SU-DHL-6 (cell line): ENCODE measurements around the gene ZNF205.
A peak's percentile ranks its signal among the peaks of the same experiment; 100 is the strongest.
"Not testable (repeated sequence)": the region's sequence is repeated elsewhere in the genome, so short reads cannot be mapped to it uniquely, and the experiment has no call there.

ENCODE experiments used
- H2AFZ ChIP-seq: fragments of 200-600 bp; sonication (generic); 2 replicates; pipeline ENCODE4 v1.6.1; 2014; ENCODE audit warnings: low read depth, mild to moderate bottlenecking, moderate library complexity, mixed read lengths, antibody characterized with exemption, low read length; ENCODE audit not compliant: severe bottlenecking
- H3F3A ChIP-seq: fragments of 200-600 bp; shearing (Covaris generic); 2 replicates; pipeline ENCODE4 v1.6.0; 2016; ENCODE audit warnings: antibody characterized with exemption, mild to moderate bottlenecking; ENCODE audit not compliant: insufficient read depth
- H3K27ac ChIP-seq: fragments of 200-600 bp; sonication (generic); 2 replicates; pipeline ENCODE4 v1.5.1; 2016; ENCODE audit warnings: low read depth, mild to moderate bottlenecking, low read length, moderate library complexity, mixed read lengths
- H3K27me3 ChIP-seq: fragments of 200-600 bp; sonication (generic), shearing (Covaris generic); 2 replicates; pipeline ENCODE4 v1.6.0; 2014; ENCODE audit warnings: mild to moderate bottlenecking, low read length
- H3K36me3 ChIP-seq: fragments of 200-600 bp; sonication (generic); 2 replicates; pipeline ENCODE4 v1.6.1; 2014; ENCODE audit warnings: mild to moderate bottlenecking, low read length, mixed read lengths
- H3K4me2 ChIP-seq: fragments of 300-600, 200-600 bp; shearing (Covaris generic), sonication (generic); 2 replicates; pipeline ENCODE4 v1.6.0; 2014; ENCODE audit warnings: low read length, low read depth, mild to moderate bottlenecking; ENCODE audit not compliant: poor library complexity, severe bottlenecking
- H3K4me3 ChIP-seq: fragments of 200-600 bp; sonication (generic); 2 replicates; pipeline ENCODE4 v1.5.1; 2014; ENCODE audit warnings: antibody characterized with exemption, low read length, mild to moderate bottlenecking, mixed read lengths; ENCODE audit not compliant: insufficient read depth, poor library complexity, severe bottlenecking
- H3K79me2 ChIP-seq: fragments of 200-600 bp; sonication (generic); 2 replicates; pipeline ENCODE4 v1.6.1; 2014; ENCODE audit warnings: mild to moderate bottlenecking, low read length, moderate library complexity; ENCODE audit not compliant: insufficient read depth
- H3K9ac ChIP-seq: fragments of 200-600 bp; sonication (generic); 2 replicates; pipeline ENCODE4 v1.7.0; 2014; ENCODE audit warnings: mild to moderate bottlenecking, low read length
- H3K9me2 ChIP-seq: fragments of 200-600 bp; sonication (generic); replicated peaks from 2 replicates; pipeline ENCODE4 v1.6.1; 2014; ENCODE audit warnings: low read length; ENCODE audit not compliant: insufficient read depth
- H3K9me3 ChIP-seq: fragments of 200-600 bp; sonication (generic); 2 replicates; pipeline ENCODE4 v1.6.1; 2014; ENCODE audit warnings: low read length, mixed read lengths; ENCODE audit not compliant: insufficient read depth
- H4K20me1 ChIP-seq: fragments of 200-600 bp; sonication (generic); 2 replicates; pipeline ENCODE4 v1.6.1; 2014; ENCODE audit warnings: low read depth, mild to moderate bottlenecking, antibody characterized with exemption, low read length, moderate library complexity, mixed read lengths
- EZH2phosphoT487 ChIP-seq: fragments of 200-600 bp; sonication (generic), shearing (Covaris generic); conservative IDR thresholded peaks from 2 replicates; pipeline ENCODE4 v1.6.1; 2018; ENCODE audit warnings: mild to moderate bottlenecking, antibody characterized with exemption, low read length, moderate library complexity, mixed read lengths
- TF ChIP-seq, protein P1 (sequence below): fragments of 200-600 bp; sonication (generic); IDR thresholded peaks from one replicate; pipeline ENCODE4 v1.5.1; 2017; ENCODE audit warnings: antibody characterized with exemption, mild to moderate bottlenecking, low read length, moderate library complexity; ENCODE audit not compliant: insufficient read depth, poor library complexity, severe bottlenecking

ZNF205 gene

DNA sequence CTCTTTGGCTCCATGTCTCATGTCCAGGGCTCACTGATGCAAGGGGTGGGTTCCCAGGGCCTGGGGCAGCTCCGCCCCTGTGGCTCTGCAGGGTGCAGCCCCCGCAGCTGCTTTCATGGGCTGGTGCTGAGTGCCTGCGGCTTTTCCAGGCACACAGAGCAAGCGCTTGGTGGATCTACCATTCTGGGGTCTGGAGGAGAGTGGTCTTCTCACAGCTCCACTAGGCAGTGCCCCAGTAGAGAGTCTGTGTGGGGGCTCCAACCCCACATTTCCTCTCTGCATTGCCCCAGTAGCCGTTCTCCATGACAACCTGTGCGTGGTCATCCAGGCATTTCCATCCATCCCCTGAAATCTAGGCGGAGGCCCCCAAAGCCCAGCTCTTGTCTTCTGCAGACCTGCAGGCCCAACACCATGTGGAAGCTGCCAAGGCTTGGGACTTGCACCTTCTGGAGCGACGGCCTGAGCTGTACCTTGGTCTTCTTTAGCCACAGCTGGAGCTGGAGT is 41.7 kb upstream of the ZNF205 start:
- H3K4me2 ChIP-seq, result no peak overlapping the region
- no peak overlapping the region for H3K4me3 ChIP-seq
- H3K9me3 ChIP-seq, result no peaks in the 10 kb centered on the region
- no peak for TF ChIP-seq EZH2phosphoT487
- H3K36me3 ChIP-seq, result no peaks in the 10 kb centered on the region
- no peak overlapping the region for H2AFZ ChIP-seq
- H4K20me1 ChIP-seq, result no peaks in the 10 kb centered on the region
- H3K27ac ChIP-seq, result no peak overlapping the region
- 0 out of 2 replicates have a peak, but pooled peaks cover 6% of the 10 kb centered on the region for H3F3A ChIP-seq
- H3K9me2 ChIP-seq, result no peaks in the 10 kb centered on the region
- H3K27me3 ChIP-seq, result no peaks in the 10 kb centered on the region
- no peaks in the 10 kb centered on the region for H3K79me2 ChIP-seq
- no peak overlapping the region for H3K9ac ChIP-seq

DNA sequence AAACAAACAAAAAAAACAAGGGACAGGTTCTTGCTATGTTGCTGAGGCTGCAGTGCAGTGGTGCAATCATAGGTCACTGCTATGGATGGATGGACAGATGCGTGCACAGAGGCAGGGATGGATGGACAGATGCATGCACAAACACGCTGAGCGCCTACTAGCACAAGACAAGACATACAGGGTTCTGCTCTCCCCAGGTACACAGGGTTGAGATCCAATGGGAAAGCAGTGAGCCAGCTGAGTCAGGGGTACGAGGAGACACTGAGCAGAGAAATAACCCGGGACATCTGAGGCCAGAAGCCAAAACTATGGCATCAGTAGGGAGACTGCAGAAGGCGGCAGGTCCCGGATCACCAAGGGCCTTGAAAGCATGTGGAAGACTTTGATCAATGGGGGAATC is 40.7 kb upstream of the ZNF205 start:
- Histone ChIP-seq H3K36me3 (no peaks in the 10 kb centered on the region), H3K79me2 (no peaks in the 10 kb centered on the region), H2AFZ (no peak overlapping the region), H3K27ac (no peak overlapping the region), H3K27me3 (no peaks in the 10 kb centered on the region), H3F3A (0 out of 2 replicates have a peak, but pooled peaks cover 14% of the 10 kb centered on the region), H3K4me3 (no peak overlapping the region), H3K9me3 (no peaks in the 10 kb centered on the region), H4K20me1 (no peaks in the 10 kb centered on the region), H3K9ac (no peak overlapping the region), H3K4me2 (no peak overlapping the region), H3K9me2 (no peaks in the 10 kb centered on the region)
- TF ChIP-seq, protein P1, sequence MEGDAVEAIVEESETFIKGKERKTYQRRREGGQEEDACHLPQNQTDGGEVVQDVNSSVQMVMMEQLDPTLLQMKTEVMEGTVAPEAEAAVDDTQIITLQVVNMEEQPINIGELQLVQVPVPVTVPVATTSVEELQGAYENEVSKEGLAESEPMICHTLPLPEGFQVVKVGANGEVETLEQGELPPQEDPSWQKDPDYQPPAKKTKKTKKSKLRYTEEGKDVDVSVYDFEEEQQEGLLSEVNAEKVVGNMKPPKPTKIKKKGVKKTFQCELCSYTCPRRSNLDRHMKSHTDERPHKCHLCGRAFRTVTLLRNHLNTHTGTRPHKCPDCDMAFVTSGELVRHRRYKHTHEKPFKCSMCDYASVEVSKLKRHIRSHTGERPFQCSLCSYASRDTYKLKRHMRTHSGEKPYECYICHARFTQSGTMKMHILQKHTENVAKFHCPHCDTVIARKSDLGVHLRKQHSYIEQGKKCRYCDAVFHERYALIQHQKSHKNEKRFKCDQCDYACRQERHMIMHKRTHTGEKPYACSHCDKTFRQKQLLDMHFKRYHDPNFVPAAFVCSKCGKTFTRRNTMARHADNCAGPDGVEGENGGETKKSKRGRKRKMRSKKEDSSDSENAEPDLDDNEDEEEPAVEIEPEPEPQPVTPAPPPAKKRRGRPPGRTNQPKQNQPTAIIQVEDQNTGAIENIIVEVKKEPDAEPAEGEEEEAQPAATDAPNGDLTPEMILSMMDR, result no peak
- TF ChIP-seq EZH2phosphoT487, result no peak

DNA sequence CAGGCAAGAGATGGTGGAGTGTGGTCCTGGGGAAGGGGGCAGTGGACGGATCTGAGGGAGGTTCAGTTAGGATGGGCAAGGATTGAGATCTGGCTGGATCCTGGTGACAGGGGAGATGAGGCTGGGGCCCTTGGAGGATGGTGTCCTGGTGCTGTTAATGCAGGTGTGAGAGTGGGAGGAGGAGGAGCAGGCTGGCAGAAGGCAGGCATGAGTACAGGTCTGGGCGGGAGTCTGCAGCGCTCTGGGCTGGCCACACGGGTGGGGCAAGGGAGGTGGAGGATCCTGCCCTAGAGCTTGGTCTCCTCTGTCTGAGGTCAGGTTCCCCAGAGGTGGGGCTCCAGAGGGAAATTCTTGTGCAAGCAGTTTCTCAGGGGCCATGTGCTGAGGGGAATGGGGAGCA is 40.2 kb upstream of the ZNF205 start:
- H3K79me2 ChIP-seq, H4K20me1 ChIP-seq, H3K4me2 ChIP-seq, H2AFZ ChIP-seq, H3K9ac ChIP-seq, H3K9me3 ChIP-seq, H3K9me2 ChIP-seq, H3K36me3 ChIP-seq, H3K27me3 ChIP-seq, H3K27ac ChIP-seq, H3K4me3 ChIP-seq: not testable (repeated sequence)
- H3F3A ChIP-seq, result peaks cover 17% of the 10 kb centered on the region; the same call in 1 of the 2 replicates

DNA sequence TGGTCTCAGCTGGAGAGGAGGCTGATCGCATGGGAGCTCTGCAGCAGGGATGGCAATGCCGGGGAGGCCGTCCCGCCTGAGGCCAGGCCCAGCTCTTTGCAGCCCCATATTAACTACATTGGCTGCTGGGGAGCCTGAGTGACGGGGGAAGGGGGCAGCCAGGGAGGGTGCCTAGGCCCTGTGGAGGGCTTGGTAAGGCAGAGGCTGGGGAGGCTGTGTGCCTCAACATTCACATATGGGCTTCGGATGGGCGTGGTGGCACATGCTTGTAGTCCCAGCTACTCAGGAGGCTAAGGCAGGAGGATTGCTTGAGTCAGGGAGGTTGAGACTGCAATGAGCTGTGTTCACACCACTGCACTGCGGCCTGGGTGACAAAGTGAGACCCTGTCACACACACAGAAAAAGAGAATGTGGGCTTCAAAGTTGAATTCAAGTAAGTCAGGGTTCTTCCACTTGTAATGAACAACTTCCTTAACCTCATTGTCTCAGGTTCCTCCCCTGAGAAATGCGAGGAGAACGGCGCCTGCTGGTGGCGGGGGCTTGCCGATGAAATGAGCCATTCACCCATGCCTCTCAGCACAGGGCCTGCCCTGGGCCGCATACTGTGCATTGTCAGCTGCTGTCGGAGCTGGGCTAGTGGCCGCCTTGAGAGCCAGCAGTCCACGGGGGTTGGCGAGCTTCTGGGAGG is 39.7 kb upstream of the ZNF205 start:
- not testable (repeated sequence) for H3K9me3 ChIP-seq, H3K4me2 ChIP-seq, H3K4me3 ChIP-seq, H2AFZ ChIP-seq, H3K36me3 ChIP-seq, H3K9me2 ChIP-seq, H3K9ac ChIP-seq, H3K27me3 ChIP-seq, H3K79me2 ChIP-seq, H4K20me1 ChIP-seq, H3K27ac ChIP-seq
- H3F3A ChIP-seq, result peaks cover 23% of the 10 kb centered on the region; the same call in 1 of the 2 replicates

DNA sequence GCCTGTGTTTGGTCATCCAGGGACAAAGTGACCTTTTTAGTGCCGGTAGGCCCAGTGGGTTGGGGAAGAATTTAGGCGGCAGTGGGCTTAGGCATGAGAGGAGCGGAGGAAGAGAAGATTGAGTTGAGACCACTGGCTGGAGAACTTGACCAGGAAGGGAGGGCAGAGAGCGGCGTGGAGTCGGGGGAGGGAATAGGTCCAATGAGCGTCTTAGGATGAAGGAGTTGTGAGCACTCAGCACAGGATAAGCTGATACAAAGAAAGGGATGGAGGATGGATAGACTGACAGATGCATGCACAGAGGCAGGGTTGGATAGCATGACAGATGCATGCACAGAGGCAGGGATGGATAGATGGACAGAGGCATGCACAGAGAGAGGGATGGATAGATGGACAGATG is 38.9 kb upstream of the ZNF205 start:
- Histone ChIP-seq H3K9me2 (no peaks in the 10 kb centered on the region), H3K36me3 (no peaks in the 10 kb centered on the region), H3K9me3 (no peaks in the 10 kb centered on the region; the same call in 1 of the 2 replicates), H3F3A (peaks cover 24% of the 10 kb centered on the region; the same call in 1 of the 2 replicates), H4K20me1 (no peaks in the 10 kb centered on the region), H3K27me3 (no peaks in the 10 kb centered on the region), H3K9ac (no peak overlapping the region), H3K4me2 (no peak overlapping the region), H3K79me2 (no peaks in the 10 kb centered on the region), H3K27ac (peak overlapping the region; percentile 32), H3K4me3 (no peak overlapping the region), H2AFZ (no peak overlapping the region)
- TF ChIP-seq EZH2phosphoT487, result no peak
- TF ChIP-seq, protein P1, result no peak
